ENCODE data around the gene OLIG1.

OLIG1 gene

DNA sequence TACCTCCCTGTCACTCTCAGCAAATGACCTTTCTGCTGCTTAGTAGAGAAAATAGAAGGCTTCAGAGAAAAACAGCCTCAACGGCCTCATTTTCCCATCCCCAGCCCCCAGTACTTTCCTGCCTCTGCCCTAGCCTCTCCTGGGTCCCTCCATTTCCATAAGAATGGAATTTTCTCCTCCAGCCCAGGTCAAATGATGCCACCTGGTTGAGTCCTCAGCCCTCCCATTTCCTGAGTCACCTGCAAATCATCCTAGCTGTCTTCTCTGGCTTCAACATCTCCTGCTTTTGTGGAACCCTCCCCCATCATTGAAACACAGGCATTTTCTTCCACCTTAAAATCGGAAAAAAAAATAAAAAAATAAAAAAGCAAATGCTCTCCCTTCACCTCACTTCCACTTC, 35.1 kb downstream of the OLIG1 start:
- DNase-seq: no peak

DNA sequence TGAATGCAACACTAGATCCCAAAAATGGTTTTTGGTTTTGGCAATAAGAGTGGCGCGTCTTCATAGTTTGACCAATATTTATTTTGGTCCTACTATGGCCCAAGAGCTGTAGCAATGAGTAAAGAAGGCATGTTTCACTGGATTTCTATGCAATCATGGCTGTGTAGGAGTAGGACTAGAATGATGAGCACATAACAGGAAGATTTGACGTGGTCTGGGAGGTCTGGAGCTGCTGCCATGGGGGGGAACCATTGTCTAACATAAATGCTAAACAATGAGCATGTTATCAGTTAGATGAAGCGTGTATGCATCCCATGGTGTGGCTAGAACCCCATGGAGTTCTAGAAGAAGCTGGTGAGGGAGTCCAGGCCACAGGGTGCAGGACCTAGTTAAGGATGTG, 38.3 kb downstream of the OLIG1 start:
- DNase-seq: no peak

DNA sequence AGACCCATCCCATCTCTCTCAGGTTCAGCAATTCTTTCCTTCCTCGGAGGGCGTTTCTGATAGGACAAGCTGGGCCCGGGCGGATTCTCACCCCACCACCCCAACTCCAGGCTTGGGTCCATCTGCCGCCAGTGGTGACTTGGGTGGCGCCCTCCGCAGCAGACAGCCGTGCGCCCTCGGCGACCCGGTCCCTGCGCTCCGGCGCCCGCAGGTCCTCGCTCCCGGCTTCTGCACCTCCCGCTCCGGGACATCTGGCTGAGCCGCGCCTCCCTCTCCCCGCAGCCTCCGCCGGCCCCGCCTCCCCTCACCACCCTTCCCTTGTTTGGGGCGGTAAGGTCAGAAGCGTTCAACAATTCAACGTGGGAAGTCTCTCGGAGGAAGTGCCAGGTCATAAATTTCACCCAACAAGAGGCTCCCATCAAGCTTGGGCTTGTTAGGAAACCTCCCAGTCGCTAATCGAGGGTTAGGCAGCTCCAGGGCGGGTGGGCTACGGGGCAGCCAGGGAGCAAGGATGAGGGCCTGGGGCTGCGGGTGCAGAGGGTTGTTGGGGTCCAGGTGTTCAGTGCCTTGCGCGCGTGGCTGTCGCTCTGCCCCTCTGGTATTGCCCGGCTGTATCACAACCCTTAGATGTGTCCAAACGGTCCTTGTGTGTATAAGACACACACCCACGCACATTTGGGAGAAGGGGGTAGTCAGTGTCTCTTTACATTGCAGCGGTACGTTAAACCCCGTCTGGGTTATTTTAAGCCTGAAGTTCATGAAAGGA, 39.8 kb downstream of the OLIG1 start:
- no peak for DNase-seq

DNA sequence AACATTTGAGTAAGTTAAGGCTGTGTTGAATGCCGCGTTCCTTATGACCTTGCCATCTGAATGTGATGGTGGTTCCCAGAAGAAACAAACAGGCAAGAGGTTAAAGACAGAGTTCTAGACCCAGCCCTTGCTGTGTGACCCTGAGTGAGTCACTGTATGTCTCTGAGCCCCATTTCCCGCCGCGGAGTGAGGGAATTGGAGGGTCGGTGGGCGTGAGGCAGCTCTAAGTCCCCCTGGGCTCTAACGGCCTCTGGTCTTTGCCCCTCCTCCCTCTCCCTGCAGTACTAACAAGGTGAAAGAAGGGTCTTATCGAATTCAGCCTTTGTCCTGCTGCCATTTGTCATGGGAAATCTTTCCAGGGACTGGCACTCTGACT, 40.4 kb downstream of the OLIG1 start:
- no peak for DNase-seq

DNA sequence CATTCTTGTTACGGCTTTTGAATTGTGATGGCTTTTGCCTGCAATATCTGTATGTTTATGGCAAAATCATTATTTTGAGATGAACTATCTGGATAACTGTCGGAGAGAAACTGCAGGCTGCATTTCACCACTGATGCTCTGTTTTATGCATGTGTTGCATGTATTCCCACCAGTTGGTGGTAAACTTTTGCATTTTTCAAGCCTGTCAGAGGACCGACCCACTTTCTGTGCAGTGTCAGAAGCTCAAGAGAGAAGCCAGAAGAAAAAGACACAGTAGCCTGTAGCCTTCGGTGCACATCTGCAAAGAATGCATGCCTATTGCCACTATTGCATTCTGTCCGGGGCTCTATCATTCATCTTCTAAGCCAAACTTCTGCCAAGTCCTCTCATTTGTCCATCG, 41.6 kb downstream of the OLIG1 start:
- no peak for DNase-seq

DNA sequence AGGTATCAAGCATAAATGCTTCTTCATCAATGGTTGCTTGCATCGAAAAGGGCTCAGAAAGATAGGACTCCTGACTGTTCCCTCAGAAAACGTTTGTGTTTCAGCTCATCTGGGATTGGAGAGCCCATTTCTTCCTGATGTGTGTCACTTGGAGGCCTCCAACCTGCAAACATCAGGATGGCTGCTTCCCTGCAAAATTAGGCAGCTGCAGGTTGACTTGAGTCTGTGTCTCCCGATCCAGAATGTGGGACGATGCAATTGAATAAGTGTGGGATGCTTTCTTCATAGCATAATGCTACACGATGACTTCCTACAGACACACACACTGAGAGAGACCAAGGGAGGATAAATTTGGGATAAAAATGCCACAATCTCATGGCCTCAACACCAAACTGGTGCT, 42.2 kb downstream of the OLIG1 start:
- DNase-seq: no peak

DNA sequence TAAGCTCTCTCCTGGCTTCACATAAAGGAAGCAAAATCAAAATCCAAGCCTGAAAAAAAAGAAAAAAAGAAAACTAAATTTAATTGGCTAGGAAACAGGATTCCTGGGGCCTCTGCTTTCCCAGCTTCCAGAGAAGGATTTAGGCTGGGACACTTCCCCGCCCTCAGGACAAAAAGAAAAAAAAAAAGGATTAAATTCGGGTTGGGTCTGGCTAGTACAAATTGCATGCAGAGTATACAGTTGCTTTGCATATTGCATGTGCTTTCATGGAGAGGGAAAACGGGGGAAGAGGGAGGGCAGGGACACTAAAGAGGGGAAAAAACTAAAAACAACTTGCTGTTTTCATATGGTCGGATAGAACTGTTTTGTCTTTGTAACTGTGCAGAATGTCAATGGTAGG, 42.7 kb downstream of the OLIG1 start:
- DNase-seq: no peak

DNA sequence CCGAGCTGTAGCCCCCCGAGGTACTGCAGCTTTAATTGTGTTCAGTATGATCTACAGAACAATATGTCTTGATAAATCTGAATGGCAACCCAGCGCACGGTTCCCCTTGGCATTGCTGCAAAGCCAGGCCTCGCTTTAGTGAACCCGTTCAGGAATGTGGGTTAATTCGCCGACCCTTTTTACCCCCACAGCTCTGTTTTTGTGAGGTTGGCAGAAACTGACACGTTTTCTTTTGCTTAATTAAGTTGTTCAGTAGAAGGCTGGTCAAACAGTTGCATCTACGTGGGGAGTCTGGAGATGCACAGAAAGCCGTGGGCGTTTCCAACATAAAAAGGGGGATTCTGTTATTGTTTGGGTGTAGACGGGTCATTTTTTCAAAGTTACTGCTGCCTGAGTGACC, 43.2 kb downstream of the OLIG1 start:
- DNase-seq: no peak

DNA sequence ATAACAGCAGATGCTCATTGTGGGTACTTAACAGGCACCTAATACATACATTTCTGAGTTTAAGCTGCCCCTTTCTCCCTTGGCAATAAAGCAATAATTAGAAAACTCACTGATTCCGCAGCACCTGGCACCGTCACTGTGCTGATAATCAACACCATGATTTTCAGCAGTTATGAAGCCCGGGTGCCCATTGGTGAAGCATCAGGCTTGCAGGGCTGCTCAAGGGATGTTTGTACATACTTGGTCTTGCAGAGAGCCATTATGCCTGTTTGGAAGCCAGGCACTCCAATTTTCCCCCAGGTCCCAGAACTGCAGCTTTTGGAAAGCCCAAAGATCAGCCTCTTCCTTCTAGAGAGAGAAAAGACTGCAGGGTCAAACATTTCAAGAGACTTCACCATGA, 44.3 kb downstream of the OLIG1 start:
- DNase-seq: no peak

DNA sequence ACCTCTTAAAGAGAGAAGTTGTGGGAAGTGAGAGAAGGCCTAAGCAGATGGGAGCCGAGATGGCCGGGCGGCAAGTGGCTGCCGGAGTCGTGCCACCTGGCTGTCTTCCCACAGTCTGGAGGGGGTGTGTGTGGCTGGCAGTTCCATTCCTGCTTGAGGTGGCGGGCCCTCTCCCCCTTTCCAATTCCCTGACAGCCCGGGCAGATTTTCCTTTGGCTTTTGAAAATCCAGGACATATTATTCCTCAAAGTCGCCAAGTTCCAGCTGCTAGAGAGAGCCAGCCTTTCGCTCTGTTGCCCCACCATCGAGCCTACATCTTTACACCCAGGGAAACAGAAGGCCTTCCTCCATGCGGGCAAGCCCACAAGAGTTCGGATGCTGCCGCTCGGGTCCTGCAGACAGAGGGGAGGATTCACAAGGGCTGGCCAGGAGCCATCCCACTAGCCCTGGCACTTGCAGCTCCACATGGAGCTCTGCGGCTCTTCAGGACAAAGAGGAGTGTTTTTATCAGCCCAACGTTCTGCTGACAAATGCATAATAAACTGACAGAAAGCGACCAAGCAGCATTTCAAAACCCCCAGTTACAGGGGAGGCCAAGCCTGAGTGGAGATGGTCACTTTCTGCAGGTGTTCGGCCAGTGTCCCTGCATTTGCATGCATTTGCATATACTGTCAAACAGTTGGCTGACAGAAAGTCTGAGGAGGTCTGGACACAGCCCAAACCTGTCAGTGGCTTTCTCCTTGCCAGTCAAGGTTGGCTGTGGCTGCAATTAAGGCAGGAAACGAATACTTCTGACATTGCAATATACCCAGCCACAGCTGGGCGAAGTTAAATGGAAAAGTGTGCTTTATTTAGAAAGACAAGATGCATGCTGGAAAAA, 45.9 kb downstream of the OLIG1 start:
- no peak for DNase-seq

DNA sequence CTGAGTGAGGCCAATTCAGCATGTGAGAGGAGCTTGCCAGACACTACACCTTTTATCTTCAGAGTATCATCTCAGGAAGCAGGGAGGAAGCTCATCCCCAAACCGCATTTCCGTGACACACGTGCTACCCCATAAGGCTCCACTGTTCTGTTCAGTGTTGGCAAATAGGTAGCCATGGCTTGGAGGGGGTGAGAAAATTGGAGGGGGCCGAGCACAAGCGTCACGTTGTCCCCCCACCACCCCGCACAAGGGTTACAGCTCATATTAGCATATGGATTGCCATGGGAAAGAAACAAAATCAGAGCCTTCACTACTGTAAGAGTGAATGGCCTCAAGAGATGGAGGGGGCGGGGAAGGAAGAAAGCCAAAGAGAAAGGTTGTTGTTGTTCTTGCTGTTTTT, 46.7 kb downstream of the OLIG1 start:
- no peak for DNase-seq

DNA sequence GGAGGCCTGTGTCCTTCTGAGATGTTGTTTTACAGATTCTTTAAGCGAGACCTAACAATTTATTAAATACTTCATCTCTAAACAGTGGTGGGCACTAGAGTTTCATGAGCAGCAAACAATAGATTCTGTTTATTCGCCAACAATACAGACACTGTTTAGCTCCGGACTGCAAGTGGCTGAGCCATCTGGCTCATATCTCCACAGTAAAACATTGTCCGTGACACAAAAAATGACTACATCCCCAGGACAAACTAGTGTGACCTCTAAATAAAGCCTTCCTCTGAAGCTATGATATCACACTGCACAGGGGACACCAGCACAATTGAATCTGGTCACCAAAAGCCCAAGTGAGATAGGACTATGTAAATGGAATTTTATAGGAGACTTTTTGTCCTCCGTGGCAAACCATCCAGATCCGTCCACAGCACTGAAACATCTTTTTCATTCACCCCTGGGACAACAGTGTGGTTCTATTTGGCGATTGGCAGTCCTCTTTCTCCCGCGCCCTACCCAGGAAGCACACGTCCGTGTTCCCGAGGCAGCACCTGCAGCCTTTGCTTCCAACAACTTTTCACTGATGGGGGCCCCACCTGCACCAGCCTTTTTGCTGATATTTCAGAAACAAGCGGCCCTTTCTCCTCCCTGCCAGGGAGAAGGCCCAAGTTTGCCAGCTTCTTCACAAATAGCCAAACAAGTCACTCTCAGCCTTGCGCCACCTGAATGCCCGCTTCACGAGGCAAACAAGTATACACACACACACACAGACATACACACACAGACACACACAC, 47.4 kb downstream of the OLIG1 start:
- no peak for DNase-seq

Measured in HCEC 1CT (cell line).